Panc1 (cell line): ENCODE measurements around the gene KRTAP20-4. TPM values are rescaled to one million over a fixed set of nuclear protein-coding genes. Genes with fewer than 3 reads are reported as not detected.

Experiments used
- ATAC-seq: fragments of 200-7000 bp; cut with Tn5 transposase; 2 replicates; pipeline ENCODE4 v1.9.1; 2020; ENCODE audit warnings: mild to moderate bottlenecking, moderate library complexity
- BruUV-seq: library from RNA; stranded (reverse); fragments of 400-500 nt; replicated peaks from 2 replicates; lab custom pipeline; 2021; lab: Mats Ljungman, UMichigan
- CTCF ChIA-PET: fragments of 300-600 bp; sonication (Branson Sonifier 250); formaldehyde crosslinking; loops from one replicate; lab custom pipeline; 2022; ENCODE audit warnings: antibody characterized with exemption; lab: Charles Lee
- POLR2A ChIA-PET: fragments of 300-600 bp; sonication (Branson Sonifier 250); formaldehyde crosslinking; loops from one replicate; lab custom pipeline; 2022; ENCODE audit warnings: antibody characterized with exemption; lab: Charles Lee
- DNase-seq: peaks from one replicate; pipeline ENCODE4 v3.0.0-alpha.2; 2010; ENCODE audit warnings: low read depth, low spot score
- H3K27ac ChIP-seq: 2 replicates; pipeline ENCODE4 v1.5.1; 2011; ENCODE audit warnings: mild to moderate bottlenecking, low read length, inconsistent platforms
- H3K27me3 ChIP-seq: fragments of 200-500 bp; sonication (Bioruptor generic); 2 replicates; pipeline ENCODE4 v1.6.0; 2014; ENCODE audit warnings: low read length, inconsistent platforms; ENCODE audit not compliant: control insufficient read depth, insufficient read depth
- H3K36me3 ChIP-seq: fragments of 200-500 bp; sonication (Bioruptor generic); 2 replicates; pipeline ENCODE4 v1.5.1; 2014; ENCODE audit warnings: inconsistent platforms, mild to moderate bottlenecking, low read length, moderate library complexity; ENCODE audit not compliant: control insufficient read depth, insufficient read depth
- H3K4me1 ChIP-seq: 2 replicates; pipeline ENCODE4 v1.5.1; 2011; ENCODE audit warnings: inconsistent platforms, mild to moderate bottlenecking, low read length, moderate library complexity; ENCODE audit not compliant: control insufficient read depth, insufficient read depth
- H3K4me3 ChIP-seq, 2 experiments: 2 replicates each; pipeline ENCODE4 v1.5.1; 2011 to 2012; ENCODE audit warnings: low read depth in 2 of 2, low read length in 2 of 2, mild to moderate bottlenecking in 2 of 2, inconsistent platforms in 1 of 2, moderate library complexity in 1 of 2
- H3K9me3 ChIP-seq: fragments of 200-500 bp; sonication (Bioruptor generic); 2 replicates; pipeline ENCODE4 v1.5.1; 2014; ENCODE audit warnings: low read depth, mild to moderate bottlenecking, inconsistent platforms, low read length, moderate library complexity; ENCODE audit not compliant: control insufficient read depth, insufficient read depth
- POLR2AphosphoS5 ChIP-seq: IDR thresholded peaks from 2 replicates; pipeline ENCODE4 v1.6.1; 2012; ENCODE audit warnings: mild to moderate bottlenecking, low read depth, low read length, moderate library complexity
- SIN3A ChIP-seq: IDR thresholded peaks from 2 replicates; pipeline ENCODE4 v1.6.1; 2012; ENCODE audit warnings: low read depth, mild to moderate bottlenecking, low read length, moderate library complexity, borderline replicate concordance; ENCODE audit not compliant: insufficient read depth
- TCF7L2 ChIP-seq: IDR thresholded peaks from 2 replicates; pipeline ENCODE4 v1.6.1; 2011; ENCODE audit warnings: mild to moderate bottlenecking, low read depth, low read length, inconsistent platforms
- in situ Hi-C: cut with HindIII; loops from 2 replicates; pipeline ENCODE4 v1.10.0; 2016; ENCODE audit warnings: low sequenced_read_pairs, low pct_unique_long_range_greater_than_20kb
- intact Hi-C: fragments of 100-400 bp; cut with micrococcal nuclease; formaldehyde crosslinking; loops from one replicate; pipeline ENCODE4 v1.10.0; 2022; ENCODE audit not compliant: unreplicated experiment
- total RNA-seq: library from RNA; stranded (reverse); gene quantifications from one replicate; pipeline ENCODE4 v1.2.1, GENCODE V29; 2021; ENCODE audit not compliant: unreplicated experiment
- TF ChIP-seq, protein P1 (sequence below), 2 experiments: IDR thresholded peaks; 2 replicates each; pipeline ENCODE4 v1.6.1; 2011 to 2012; ENCODE audit warnings: low read depth in 2 of 2, control low read depth in 1 of 2, low read length in 1 of 2, mild to moderate bottlenecking in 1 of 2, moderate library complexity in 1 of 2; ENCODE audit not compliant: insufficient read depth in 1 of 2
- TF ChIP-seq, protein P2 (sequence below): fragments of 450-650 bp; IDR thresholded peaks from 2 replicates; pipeline ENCODE4 v1.5.1; 2017; ENCODE audit warnings: mild to moderate bottlenecking

KRTAP20-4 gene
- total RNA-seq, 1 experiment from 2014 or later = not detected

DNA sequence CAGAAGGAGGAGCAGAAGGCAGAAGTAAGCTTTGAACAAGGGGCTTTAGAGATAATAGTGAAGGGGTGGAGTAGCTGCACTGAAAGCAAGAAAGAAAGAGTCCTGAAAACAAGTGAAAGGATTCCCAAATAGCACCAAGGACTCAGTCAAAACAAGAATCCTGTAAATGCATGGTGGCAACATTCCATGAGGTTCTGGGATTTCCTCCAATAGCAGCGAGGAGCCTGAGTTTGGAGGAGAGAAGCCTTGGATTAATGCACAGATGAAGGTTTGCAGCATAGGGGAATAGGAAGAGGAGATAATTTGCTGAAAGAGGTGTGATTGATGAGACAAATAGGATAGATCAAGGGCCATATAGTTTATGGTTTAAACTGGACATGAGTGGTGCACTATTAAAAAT, 41.1 kb upstream of the KRTAP20-4 start:
- TF ChIP-seq, protein P1, sequence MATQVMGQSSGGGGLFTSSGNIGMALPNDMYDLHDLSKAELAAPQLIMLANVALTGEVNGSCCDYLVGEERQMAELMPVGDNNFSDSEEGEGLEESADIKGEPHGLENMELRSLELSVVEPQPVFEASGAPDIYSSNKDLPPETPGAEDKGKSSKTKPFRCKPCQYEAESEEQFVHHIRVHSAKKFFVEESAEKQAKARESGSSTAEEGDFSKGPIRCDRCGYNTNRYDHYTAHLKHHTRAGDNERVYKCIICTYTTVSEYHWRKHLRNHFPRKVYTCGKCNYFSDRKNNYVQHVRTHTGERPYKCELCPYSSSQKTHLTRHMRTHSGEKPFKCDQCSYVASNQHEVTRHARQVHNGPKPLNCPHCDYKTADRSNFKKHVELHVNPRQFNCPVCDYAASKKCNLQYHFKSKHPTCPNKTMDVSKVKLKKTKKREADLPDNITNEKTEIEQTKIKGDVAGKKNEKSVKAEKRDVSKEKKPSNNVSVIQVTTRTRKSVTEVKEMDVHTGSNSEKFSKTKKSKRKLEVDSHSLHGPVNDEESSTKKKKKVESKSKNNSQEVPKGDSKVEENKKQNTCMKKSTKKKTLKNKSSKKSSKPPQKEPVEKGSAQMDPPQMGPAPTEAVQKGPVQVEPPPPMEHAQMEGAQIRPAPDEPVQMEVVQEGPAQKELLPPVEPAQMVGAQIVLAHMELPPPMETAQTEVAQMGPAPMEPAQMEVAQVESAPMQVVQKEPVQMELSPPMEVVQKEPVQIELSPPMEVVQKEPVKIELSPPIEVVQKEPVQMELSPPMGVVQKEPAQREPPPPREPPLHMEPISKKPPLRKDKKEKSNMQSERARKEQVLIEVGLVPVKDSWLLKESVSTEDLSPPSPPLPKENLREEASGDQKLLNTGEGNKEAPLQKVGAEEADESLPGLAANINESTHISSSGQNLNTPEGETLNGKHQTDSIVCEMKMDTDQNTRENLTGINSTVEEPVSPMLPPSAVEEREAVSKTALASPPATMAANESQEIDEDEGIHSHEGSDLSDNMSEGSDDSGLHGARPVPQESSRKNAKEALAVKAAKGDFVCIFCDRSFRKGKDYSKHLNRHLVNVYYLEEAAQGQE (IDR thresholded peaks at IDR 0.05; ENCODE audit: insufficient read depth in 1 of 2, low read depth in 2 of 2, low read length in 1 of 2) = no peak
- TF ChIP-seq SIN3A (no peak), POLR2AphosphoS5 (no peak), TCF7L2 (no peak)
- TF ChIP-seq, protein P2, sequence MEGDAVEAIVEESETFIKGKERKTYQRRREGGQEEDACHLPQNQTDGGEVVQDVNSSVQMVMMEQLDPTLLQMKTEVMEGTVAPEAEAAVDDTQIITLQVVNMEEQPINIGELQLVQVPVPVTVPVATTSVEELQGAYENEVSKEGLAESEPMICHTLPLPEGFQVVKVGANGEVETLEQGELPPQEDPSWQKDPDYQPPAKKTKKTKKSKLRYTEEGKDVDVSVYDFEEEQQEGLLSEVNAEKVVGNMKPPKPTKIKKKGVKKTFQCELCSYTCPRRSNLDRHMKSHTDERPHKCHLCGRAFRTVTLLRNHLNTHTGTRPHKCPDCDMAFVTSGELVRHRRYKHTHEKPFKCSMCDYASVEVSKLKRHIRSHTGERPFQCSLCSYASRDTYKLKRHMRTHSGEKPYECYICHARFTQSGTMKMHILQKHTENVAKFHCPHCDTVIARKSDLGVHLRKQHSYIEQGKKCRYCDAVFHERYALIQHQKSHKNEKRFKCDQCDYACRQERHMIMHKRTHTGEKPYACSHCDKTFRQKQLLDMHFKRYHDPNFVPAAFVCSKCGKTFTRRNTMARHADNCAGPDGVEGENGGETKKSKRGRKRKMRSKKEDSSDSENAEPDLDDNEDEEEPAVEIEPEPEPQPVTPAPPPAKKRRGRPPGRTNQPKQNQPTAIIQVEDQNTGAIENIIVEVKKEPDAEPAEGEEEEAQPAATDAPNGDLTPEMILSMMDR = no peak
- H3K27me3 ChIP-seq = no peaks in the 10 kb centered on the region
- ATAC-seq (no peak), DNase-seq (no peak)
- no peaks in the 10 kb centered on the region for H3K4me1 ChIP-seq
- ChIA-PET CTCF (no interaction called here), POLR2A (no interaction called here)
- BruUV-seq = no TSS peak
- in situ Hi-C loops (no loop called here), intact Hi-C loops (no loop called here)
- H3K9me3 ChIP-seq = no peaks in the 10 kb centered on the region
- H3K4me3 ChIP-seq = no peak overlapping the region
- no peaks in the 10 kb centered on the region for H3K36me3 ChIP-seq
- no peak overlapping the region for H3K27ac ChIP-seq

DNA sequence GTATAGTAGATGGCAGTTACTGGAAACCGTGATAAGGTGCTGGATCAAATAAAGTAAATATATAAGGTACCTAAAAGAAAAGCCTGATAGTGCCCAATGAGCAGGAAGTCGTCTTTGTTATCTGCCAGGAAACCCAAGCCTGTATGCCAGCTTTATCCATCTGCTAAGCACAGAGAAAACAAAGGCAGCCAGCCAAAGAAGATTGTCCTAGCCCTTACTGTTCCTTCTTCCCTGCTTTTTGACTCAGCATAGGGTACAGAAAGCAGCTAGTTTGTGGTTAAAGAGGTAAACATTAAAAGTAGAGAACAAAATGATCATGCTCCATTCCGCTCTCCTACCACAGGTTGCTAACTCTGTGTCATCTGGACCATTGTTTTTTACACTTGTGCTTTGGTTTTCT, 40.3 kb upstream of the KRTAP20-4 start:
- no peak for ATAC-seq
- no peaks in the 10 kb centered on the region for H3K4me1 ChIP-seq
- BruUV-seq = no TSS peak

More for the DNA sequence above, 40.3 kb upstream of the KRTAP20-4 start:
- intact Hi-C loops (no loop called here), in situ Hi-C loops (no loop called here)
- H3K4me3 ChIP-seq = no peak overlapping the region
- ChIA-PET CTCF (no interaction called here), POLR2A (no interaction called here)
- no peaks in the 10 kb centered on the region for H3K36me3 ChIP-seq
- TF ChIP-seq SIN3A = no peak
- no peak for TF ChIP-seq POLR2AphosphoS5
- TF ChIP-seq, protein P1 (IDR thresholded peaks at IDR 0.05; ENCODE audit: insufficient read depth in 1 of 2, low read depth in 2 of 2, low read length in 1 of 2) = no peak
- TF ChIP-seq TCF7L2 = no peak
- TF ChIP-seq, protein P2 = no peak
- no peaks in the 10 kb centered on the region for H3K27me3 ChIP-seq
- no peaks in the 10 kb centered on the region for H3K9me3 ChIP-seq
- no peak overlapping the region for H3K27ac ChIP-seq
- no peak for DNase-seq
